ENCODE data around the gene MGME1. TPM values are rescaled to one million over a fixed set of nuclear protein-coding genes. Genes with fewer than 3 reads are reported as not detected.
A peak's percentile ranks its signal among the peaks of the same experiment; 100 is the strongest.

The MGME1 gene
- total and polyA plus RNA-seq, 2 of the 13 experiments (the other 11 are each of a cell fraction or from before 2014, with no cell fraction given) = 36.7 to 66.6 TPM

- no peak for TF ChIP-seq NFAT5 (CRISPR knock-in tag; IDR thresholded peaks at IDR 0.05)
- TF ChIP-seq THAP11 (CRISPR knock-in tag; IDR thresholded peaks at IDR 0.05) = peak; percentile 34; the same call in 1 of the 2 replicates
- no peak for TF ChIP-seq ZNF7 (CRISPR knock-in tag; IDR thresholded peaks at IDR 0.05)
- no peak for TF ChIP-seq PRMT3 (CRISPR knock-in tag; IDR thresholded peaks at IDR 0.05; ENCODE audit: borderline replicate concordance, low read depth)
- no peak for TF ChIP-seq CREM (IDR thresholded peaks at IDR 0.05)
- no peak for TF ChIP-seq CREM (CRISPR knock-in tag; IDR thresholded peaks at IDR 0.05)
- no peak for TF ChIP-seq ZNF781 (CRISPR knock-in tag; IDR thresholded peaks at IDR 0.05; ENCODE audit: borderline replicate concordance, not compliant biosample characterization)
- TF ChIP-seq SUZ12 (IDR thresholded peaks at IDR 0.05; ENCODE audit: low read depth, low read length) = no peak
- no peak for TF ChIP-seq RBM39 (IDR thresholded peaks at IDR 0.05; ENCODE audit: low read depth, low read length, poor library complexity, severe bottlenecking)
- no peak for TF ChIP-seq PTBP1 (IDR thresholded peaks at IDR 0.05; ENCODE audit: low read depth, low read length, poor library complexity, severe bottlenecking)
- TF ChIP-seq E2F2 (CRISPR knock-in tag; IDR thresholded peaks at IDR 0.05; ENCODE audit: borderline replicate concordance) = no peak
- no peak for TF ChIP-seq ZNF274 (CRISPR knock-in tag; IDR thresholded peaks at IDR 0.05)
- no peak for TF ChIP-seq CCAR2 (optimal IDR thresholded peaks at IDR 0.05; ENCODE audit: low read depth, low read length)
- no peak for TF ChIP-seq ZNF251 (CRISPR knock-in tag; IDR thresholded peaks at IDR 0.05)
- no peak for TF ChIP-seq USF2 (IDR thresholded peaks at IDR 0.05; ENCODE audit: low read depth, low read length)
- TF ChIP-seq USF2 (CRISPR knock-in tag; IDR thresholded peaks at IDR 0.05; ENCODE audit: borderline replicate concordance) = no peak
- TF ChIP-seq CC2D1A (CRISPR knock-in tag; IDR thresholded peaks at IDR 0.05) = no peak
- no peak for TF ChIP-seq NFIB (CRISPR knock-in tag; IDR thresholded peaks at IDR 0.05; ENCODE audit: borderline replicate concordance)
- no peak for TF ChIP-seq DMAP1 (CRISPR knock-in tag; IDR thresholded peaks at IDR 0.05)
- TF ChIP-seq PHF8 (CRISPR knock-in tag; IDR thresholded peaks at IDR 0.05) = no peak
- no peak for TF ChIP-seq ZNF577 (CRISPR knock-in tag; IDR thresholded peaks at IDR 0.05; ENCODE audit: borderline replicate concordance, low read depth)
These were observed 1.1 kb downstream of the MGME1 start (continued) for GRCh38 chr20:17969884-17970409.

All from HepG2 (cell line).